ENCODE measurements around the gene DNAJB8.
A peak's percentile ranks its signal among the peaks of the same experiment; 100 is the strongest.

The DNAJB8 gene

DNA sequence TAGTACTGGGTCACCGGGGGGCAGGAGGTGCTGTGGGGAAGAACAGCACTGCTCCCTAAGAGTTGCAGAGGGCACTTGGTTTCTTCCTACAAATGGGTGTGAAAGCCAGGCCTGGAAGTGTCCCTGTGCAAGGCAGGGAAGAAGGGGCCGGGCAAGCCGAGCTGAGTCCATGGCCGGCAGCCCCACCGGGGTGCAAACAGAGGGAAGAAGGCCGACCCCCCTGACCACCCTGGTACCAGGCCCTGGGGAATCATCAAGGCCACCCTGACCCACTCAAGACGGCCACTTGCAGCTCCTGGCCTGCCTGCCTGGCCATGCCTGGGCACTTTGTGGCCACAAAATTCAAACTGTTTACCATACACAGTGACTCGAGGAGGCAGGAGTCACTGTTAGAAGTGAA, 8.7 kb upstream of the DNAJB8 start:
- Histone ChIP-seq H3K4me1 (ENCODE audit: control insufficient read depth in 2 of 2, insufficient read depth in 1 of 2, low read depth in 1 of 2, low read length in 2 of 2) (peaks cover 0 to 5% of the 10 kb centered on the region in 2 donors), H3K18ac (ENCODE audit: low read length) (no peak overlapping the region), H4K8ac (ENCODE audit: low read depth, low read length) (no peak overlapping the region), H3K4me2 (ENCODE audit: insufficient read depth, low read length, poor library complexity, severe bottlenecking) (no peak overlapping the region), H2BK5ac (ENCODE audit: low read length) (no peak overlapping the region), H3K27ac (replicated peaks; ENCODE audit: low read length) (no peak overlapping the region), H3K14ac (ENCODE audit: low read length) (no peak overlapping the region), H4K91ac (ENCODE audit: low read depth, low read length, poor library complexity) (no peak overlapping the region), H3K79me1 (ENCODE audit: low read depth, low read length) (no peaks in the 10 kb centered on the region), H2BK15ac (ENCODE audit: low read length) (no peak overlapping the region), H2AK5ac (ENCODE audit: low read depth, low read length) (no peak overlapping the region), H3K9me3 (replicated peaks in 1 of 2; ENCODE audit: control insufficient read depth in 2 of 2, insufficient read depth in 1 of 2, low read depth in 1 of 2, low read length in 2 of 2) (peaks cover 0 to 2% of the 10 kb centered on the region in 2 donors), H3K9ac (ENCODE audit: low read depth, low read length, poor library complexity) (no peak overlapping the region), H3K36me3 (replicated peaks in 1 of 2; ENCODE audit: control insufficient read depth in 2 of 2, insufficient read depth in 2 of 2, low read length in 2 of 2) (no peaks in the 10 kb centered on the region), H3K4ac (ENCODE audit: low read length) (no peak overlapping the region), H3K4me3 (ENCODE audit: low read length in 2 of 2) (no peak overlapping the region), H2BK120ac (ENCODE audit: low read depth, low read length) (no peak overlapping the region), H2BK12ac (ENCODE audit: low read length) (no peak overlapping the region), H3K23ac (ENCODE audit: low read depth, low read length, poor library complexity) (no peak overlapping the region), H2AFZ (ENCODE audit: low read length) (no peak overlapping the region), H3K27me3 (ENCODE audit: control insufficient read depth in 3 of 3, insufficient read depth in 3 of 3, low read depth in 1 of 3, low read length in 3 of 3) (peaks cover 8 to 100% (median 67%) of the 10 kb centered on the region in 3 experiments)
- no CpG with 5 or more reads among the region's 8 CpGs for WGBS, 2 donors (ENCODE audit: extremely low coverage in 2 of 2, insufficient read length in 2 of 2, insufficient replicate concordance in 1 of 2)
- no peak for DNase-seq (ENCODE audit: low spot score)

DNA sequence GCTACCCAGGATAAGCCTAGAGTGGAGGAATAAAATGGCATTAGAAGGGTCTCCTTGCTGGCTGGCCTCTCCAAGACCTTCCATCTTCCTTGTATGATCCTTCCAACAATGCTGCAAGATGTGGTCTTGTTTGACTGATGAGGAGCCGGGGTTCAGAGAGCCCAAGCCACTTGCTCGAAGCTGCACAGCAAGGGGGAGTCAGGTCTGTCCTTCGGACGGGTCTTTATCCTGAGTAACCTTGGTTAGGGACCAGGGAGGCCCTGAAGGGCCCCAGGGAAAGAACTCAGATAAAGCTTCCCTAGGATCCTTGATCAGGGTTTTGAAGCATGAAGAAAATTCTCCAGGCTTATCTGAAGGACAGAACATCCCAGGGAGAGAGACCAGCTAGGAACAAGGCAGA, 7.0 kb upstream of the DNAJB8 start:
- Histone ChIP-seq H3K18ac (ENCODE audit: low read length) (no peak overlapping the region), H3K4me3 (ENCODE audit: low read length in 2 of 2) (no peak overlapping the region), H3K4me1 (ENCODE audit: control insufficient read depth in 2 of 2, insufficient read depth in 1 of 2, low read depth in 1 of 2, low read length in 2 of 2) (peaks cover 0 to 5% of the 10 kb centered on the region in 2 donors), H4K91ac (ENCODE audit: low read depth, low read length, poor library complexity) (no peak overlapping the region), H2AFZ (ENCODE audit: low read length) (no peak overlapping the region), H2BK15ac (ENCODE audit: low read length) (no peak overlapping the region), H3K4me2 (ENCODE audit: insufficient read depth, low read length, poor library complexity, severe bottlenecking) (no peak overlapping the region), H2BK5ac (ENCODE audit: low read length) (no peak overlapping the region), H2AK5ac (ENCODE audit: low read depth, low read length) (no peak overlapping the region), H2BK12ac (ENCODE audit: low read length) (no peak overlapping the region), H4K8ac (ENCODE audit: low read depth, low read length) (no peak overlapping the region), H3K27me3 (ENCODE audit: control insufficient read depth in 3 of 3, insufficient read depth in 3 of 3, low read depth in 1 of 3, low read length in 3 of 3) (peaks cover 2 to 92% (median 52%) of the 10 kb centered on the region in 3 experiments), H3K9ac (ENCODE audit: low read depth, low read length, poor library complexity) (no peak overlapping the region), H2BK120ac (ENCODE audit: low read depth, low read length) (no peak overlapping the region), H3K23ac (ENCODE audit: low read depth, low read length, poor library complexity) (no peak overlapping the region), H3K36me3 (replicated peaks in 1 of 2; ENCODE audit: control insufficient read depth in 2 of 2, insufficient read depth in 2 of 2, low read length in 2 of 2) (no peaks in the 10 kb centered on the region), H3K79me1 (ENCODE audit: low read depth, low read length) (no peaks in the 10 kb centered on the region), H3K4ac (ENCODE audit: low read length) (no peak overlapping the region), H3K9me3 (replicated peaks in 1 of 2; ENCODE audit: control insufficient read depth in 2 of 2, insufficient read depth in 1 of 2, low read depth in 1 of 2, low read length in 2 of 2) (peaks cover 0 to 2% of the 10 kb centered on the region in 2 donors), H3K14ac (ENCODE audit: low read length) (no peak overlapping the region), H3K27ac (replicated peaks; ENCODE audit: low read length) (no peak overlapping the region)
- WGBS, 2 donors (ENCODE audit: extremely low coverage in 2 of 2, insufficient read length in 2 of 2, insufficient replicate concordance in 1 of 2), result no CpG with 5 or more reads among the region's 4 CpGs
- DNase-seq (ENCODE audit: low spot score), result no peak

DNA sequence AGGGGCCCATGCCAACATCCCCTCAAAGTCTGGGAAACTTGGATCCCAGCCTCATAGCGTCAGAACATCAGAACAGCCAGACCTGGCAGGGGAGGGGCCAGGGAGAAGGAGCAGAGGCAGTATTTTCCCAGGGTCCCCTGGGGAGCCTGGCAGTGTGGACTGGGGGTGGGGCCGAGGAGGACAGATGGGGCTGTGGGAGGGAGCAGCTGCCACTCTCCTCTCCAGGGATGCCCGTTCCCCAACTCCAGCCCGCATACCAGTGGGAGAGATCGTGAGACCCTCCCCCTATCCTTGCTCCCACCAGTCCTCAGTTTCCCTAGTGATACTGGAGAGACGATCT, 6.5 kb upstream of the DNAJB8 start:
- Histone ChIP-seq H3K9me3 (replicated peaks in 1 of 2; ENCODE audit: control insufficient read depth in 2 of 2, insufficient read depth in 1 of 2, low read depth in 1 of 2, low read length in 2 of 2) (peaks cover 0 to 2% of the 10 kb centered on the region in 2 donors), H3K27me3 (ENCODE audit: control insufficient read depth in 3 of 3, insufficient read depth in 3 of 3, low read depth in 1 of 3, low read length in 3 of 3) (peaks cover 2 to 90% (median 47%) of the 10 kb centered on the region in 3 experiments), H4K91ac (ENCODE audit: low read depth, low read length, poor library complexity) (no peak overlapping the region), H2BK12ac (ENCODE audit: low read length) (no peak overlapping the region), H3K9ac (ENCODE audit: low read depth, low read length, poor library complexity) (peak overlapping the region; percentile 24), H3K4me3 (ENCODE audit: low read length in 2 of 2) (no peak overlapping the region), H2BK120ac (ENCODE audit: low read depth, low read length) (no peak overlapping the region), H2BK15ac (ENCODE audit: low read length) (no peak overlapping the region), H3K4me2 (ENCODE audit: insufficient read depth, low read length, poor library complexity, severe bottlenecking) (no peak overlapping the region), H3K4me1 (ENCODE audit: control insufficient read depth in 2 of 2, insufficient read depth in 1 of 2, low read depth in 1 of 2, low read length in 2 of 2) (peaks cover 0 to 5% of the 10 kb centered on the region in 2 donors), H3K36me3 (replicated peaks in 1 of 2; ENCODE audit: control insufficient read depth in 2 of 2, insufficient read depth in 2 of 2, low read length in 2 of 2) (no peaks in the 10 kb centered on the region), H4K8ac (ENCODE audit: low read depth, low read length) (no peak overlapping the region), H2AK5ac (ENCODE audit: low read depth, low read length) (no peak overlapping the region), H2AFZ (ENCODE audit: low read length) (no peak overlapping the region), H3K27ac (replicated peaks; ENCODE audit: low read length) (no peak overlapping the region), H3K14ac (ENCODE audit: low read length) (no peak overlapping the region), H2BK5ac (ENCODE audit: low read length) (no peak overlapping the region), H3K4ac (ENCODE audit: low read length) (no peak overlapping the region), H3K18ac (ENCODE audit: low read length) (peak overlapping the region; percentile 29), H3K79me1 (ENCODE audit: low read depth, low read length) (no peaks in the 10 kb centered on the region), H3K23ac (ENCODE audit: low read depth, low read length, poor library complexity) (no peak overlapping the region)
- no CpG with 5 or more reads among the region's 6 CpGs for WGBS, 2 donors (ENCODE audit: extremely low coverage in 2 of 2, insufficient read length in 2 of 2, insufficient replicate concordance in 1 of 2)
- DNase-seq (ENCODE audit: low spot score), result no peak

DNA sequence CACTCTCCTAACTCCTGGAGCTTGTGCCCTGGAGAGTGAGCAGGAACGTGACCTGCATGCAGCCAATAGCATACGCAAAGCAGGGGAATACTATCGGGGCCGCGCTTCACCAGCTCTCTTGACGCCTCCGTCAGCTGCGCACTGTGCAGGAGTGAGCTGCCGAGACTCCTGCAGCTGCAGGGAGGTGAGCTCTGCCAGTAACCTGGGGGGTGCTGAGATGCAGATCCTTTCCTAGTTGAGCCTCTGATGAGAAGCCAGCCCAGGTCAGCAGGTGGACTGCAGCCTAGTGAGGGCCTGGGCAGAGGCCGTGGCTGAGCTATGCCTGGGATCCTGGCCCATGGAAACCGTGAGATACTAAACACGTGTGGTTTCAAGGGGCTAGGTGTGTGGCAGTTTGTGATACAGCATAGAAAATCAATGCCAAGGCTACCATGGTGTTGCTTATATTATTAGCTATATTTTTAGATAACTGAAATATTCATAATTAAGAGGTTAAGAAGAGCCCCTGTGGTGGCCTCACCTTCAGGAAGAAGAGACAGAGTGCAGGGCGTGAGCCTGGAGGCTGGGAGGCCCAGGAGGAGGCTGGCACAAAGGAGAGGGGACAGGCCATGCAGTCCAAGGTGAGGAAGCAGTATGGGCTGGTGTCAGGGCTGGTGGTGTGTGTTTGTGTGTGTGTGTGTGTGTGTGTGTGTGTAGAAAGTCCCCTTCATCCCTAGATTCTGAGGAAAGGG, 5.9 kb upstream of the DNAJB8 start:
- DNase-seq (ENCODE audit: low spot score), result no peak
- peaks cover 2 to 88% (median 43%) of the 10 kb centered on the region in 3 experiments for H3K27me3 ChIP-seq (ENCODE audit: control insufficient read depth in 3 of 3, insufficient read depth in 3 of 3, low read depth in 1 of 3, low read length in 3 of 3)
- H2BK12ac ChIP-seq (ENCODE audit: low read length), result no peak overlapping the region
- no peak overlapping the region for H3K14ac ChIP-seq (ENCODE audit: low read length)
- H3K23ac ChIP-seq (ENCODE audit: low read depth, low read length, poor library complexity), result no peak overlapping the region
- H3K9me3 ChIP-seq (replicated peaks in 1 of 2; ENCODE audit: control insufficient read depth in 2 of 2, insufficient read depth in 1 of 2, low read depth in 1 of 2, low read length in 2 of 2), result peaks cover 0 to 2% of the 10 kb centered on the region in 2 donors
- WGBS, 2 donors (ENCODE audit: extremely low coverage in 2 of 2, insufficient read length in 2 of 2, insufficient replicate concordance in 1 of 2), result no CpG with 5 or more reads among the region's 13 CpGs
- H3K4me2 ChIP-seq (ENCODE audit: insufficient read depth, low read length, poor library complexity, severe bottlenecking), result no peak overlapping the region
- H3K4me3 ChIP-seq (ENCODE audit: low read length in 2 of 2), result no peak overlapping the region
- H3K36me3 ChIP-seq (replicated peaks in 1 of 2; ENCODE audit: control insufficient read depth in 2 of 2, insufficient read depth in 2 of 2, low read length in 2 of 2), result no peaks in the 10 kb centered on the region
- H3K27ac ChIP-seq (replicated peaks; ENCODE audit: low read length), result no peak overlapping the region
- H2AK5ac ChIP-seq (ENCODE audit: low read depth, low read length), result no peak overlapping the region
- peak overlapping the region; percentile 24 for H3K9ac ChIP-seq (ENCODE audit: low read depth, low read length, poor library complexity)
- H2BK15ac ChIP-seq (ENCODE audit: low read length), result no peak overlapping the region
- peak overlapping the region; percentile 31 for H3K18ac ChIP-seq (ENCODE audit: low read length)
- H3K4me1 ChIP-seq (ENCODE audit: control insufficient read depth in 2 of 2, insufficient read depth in 1 of 2, low read depth in 1 of 2, low read length in 2 of 2), result peaks cover 0 to 5% of the 10 kb centered on the region in 2 donors
- H3K4ac ChIP-seq (ENCODE audit: low read length), result no peak overlapping the region
- no peak overlapping the region for H2AFZ ChIP-seq (ENCODE audit: low read length)
- no peak overlapping the region for H4K91ac ChIP-seq (ENCODE audit: low read depth, low read length, poor library complexity)
- no peaks in the 10 kb centered on the region for H3K79me1 ChIP-seq (ENCODE audit: low read depth, low read length)
- H2BK120ac ChIP-seq (ENCODE audit: low read depth, low read length), result no peak overlapping the region
- no peak overlapping the region for H2BK5ac ChIP-seq (ENCODE audit: low read length)
- no peak overlapping the region for H4K8ac ChIP-seq (ENCODE audit: low read depth, low read length)
